Progenitor cell of endocrine pancreas (in vitro differentiated cells): Measurements from ENCODE around the gene PTPRZ1. TPM values are rescaled to one million over a fixed set of nuclear protein-coding genes. Genes with fewer than 3 reads are reported as not detected.

Source experiments
- DNase-seq: peaks from one replicate; pipeline ENCODE4 v3.0.0; 2021; ENCODE audit warnings: low spot score; ENCODE audit not compliant: unreplicated experiment
- H3K27ac Mint-ChIP-seq: 2 replicates; pipeline ENCODE4 v1.8.0; 2021; ENCODE audit warnings: mild to moderate bottlenecking, moderate library complexity, mixed read lengths
- H3K27me3 Mint-ChIP-seq: 2 replicates; pipeline ENCODE4 v1.8.0; 2021; ENCODE audit warnings: mixed read lengths
- H3K36me3 Mint-ChIP-seq: 2 replicates; pipeline ENCODE4 v1.8.0; 2022; ENCODE audit warnings: mixed read lengths; ENCODE audit not compliant: insufficient read depth
- H3K4me1 Mint-ChIP-seq: 2 replicates; pipeline ENCODE4 v1.8.0; 2021; ENCODE audit warnings: low read depth, mixed read lengths
- H3K4me3 Mint-ChIP-seq: 2 replicates; pipeline ENCODE4 v1.8.0; 2021; ENCODE audit warnings: low read depth, mild to moderate bottlenecking, moderate library complexity, mixed read lengths
- H3K9me3 Mint-ChIP-seq: 2 replicates; pipeline ENCODE4 v1.8.0; 2021; ENCODE audit warnings: low read depth, mixed read lengths
- total RNA-seq: library from RNA; stranded (reverse); gene quantifications from 2 replicates; pipeline ENCODE4 v1.2.1, GENCODE V29; 2021
- TF ChIP-seq, protein P1 (sequence below): fragments of 200-600 bp; sonication (generic); IDR thresholded peaks from one replicate; pipeline ENCODE4 v1.5.0; 2021; ENCODE audit warnings: antibody characterized with exemption, mild to moderate bottlenecking; ENCODE audit not compliant: unreplicated experiment

Gene PTPRZ1
- total RNA-seq, 1 donor from 2014 or later = 0.74 TPM

DNA sequence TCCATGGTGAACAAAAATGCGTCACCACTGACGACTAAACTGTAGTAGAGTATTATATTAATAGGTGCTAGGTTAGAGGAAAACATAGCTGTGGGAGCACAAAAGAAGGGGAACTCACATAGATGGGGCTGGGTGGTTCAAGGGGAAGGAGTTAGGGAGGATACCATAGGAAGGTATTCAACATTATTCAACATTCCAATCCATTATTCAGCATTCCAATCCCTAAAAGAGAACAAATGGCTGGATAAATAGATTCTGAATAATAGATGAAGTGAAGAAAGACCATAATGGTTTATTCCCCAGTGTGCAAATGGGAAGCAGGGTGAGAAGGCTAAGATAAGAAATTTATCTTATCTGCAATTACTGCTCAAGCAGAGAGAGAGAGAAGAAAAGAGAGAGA is 209.7 kb downstream of the PTPRZ1 start:
- Mint-ChIP-seq H3K27me3 (no peaks in the 10 kb centered on the region), H3K36me3 (peaks cover 30% of the 10 kb centered on the region), H3K9me3 (no peaks in the 10 kb centered on the region), H3K4me1 (peaks cover 3% of the 10 kb centered on the region), H3K4me3 (no peak overlapping the region), H3K27ac (no peak overlapping the region)
- TF ChIP-seq, protein P1, sequence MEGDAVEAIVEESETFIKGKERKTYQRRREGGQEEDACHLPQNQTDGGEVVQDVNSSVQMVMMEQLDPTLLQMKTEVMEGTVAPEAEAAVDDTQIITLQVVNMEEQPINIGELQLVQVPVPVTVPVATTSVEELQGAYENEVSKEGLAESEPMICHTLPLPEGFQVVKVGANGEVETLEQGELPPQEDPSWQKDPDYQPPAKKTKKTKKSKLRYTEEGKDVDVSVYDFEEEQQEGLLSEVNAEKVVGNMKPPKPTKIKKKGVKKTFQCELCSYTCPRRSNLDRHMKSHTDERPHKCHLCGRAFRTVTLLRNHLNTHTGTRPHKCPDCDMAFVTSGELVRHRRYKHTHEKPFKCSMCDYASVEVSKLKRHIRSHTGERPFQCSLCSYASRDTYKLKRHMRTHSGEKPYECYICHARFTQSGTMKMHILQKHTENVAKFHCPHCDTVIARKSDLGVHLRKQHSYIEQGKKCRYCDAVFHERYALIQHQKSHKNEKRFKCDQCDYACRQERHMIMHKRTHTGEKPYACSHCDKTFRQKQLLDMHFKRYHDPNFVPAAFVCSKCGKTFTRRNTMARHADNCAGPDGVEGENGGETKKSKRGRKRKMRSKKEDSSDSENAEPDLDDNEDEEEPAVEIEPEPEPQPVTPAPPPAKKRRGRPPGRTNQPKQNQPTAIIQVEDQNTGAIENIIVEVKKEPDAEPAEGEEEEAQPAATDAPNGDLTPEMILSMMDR = no peak
- DNase-seq = no peak

- no peaks in the 10 kb centered on the region for H3K4me1 Mint-ChIP-seq
- H3K36me3 Mint-ChIP-seq = peaks cover 13% of the 10 kb centered on the region
- H3K4me3 Mint-ChIP-seq = no peak overlapping the region
- H3K9me3 Mint-ChIP-seq = no peaks in the 10 kb centered on the region
- H3K27ac Mint-ChIP-seq = peak overlapping the region; percentile 29
- no peaks in the 10 kb centered on the region for H3K27me3 Mint-ChIP-seq
- DNase-seq = peak; percentile 53
- TF ChIP-seq, protein P1 = peak; percentile 91
Measured at GRCh38 chr7:122092964-122093797, 220.2 kb downstream of the PTPRZ1 start.

GRCh38 chr7:122094549-122094948 is 221.6 kb downstream of the PTPRZ1 start:
- no peaks in the 10 kb centered on the region for H3K9me3 Mint-ChIP-seq
- TF ChIP-seq, protein P1 = no peak
- H3K27ac Mint-ChIP-seq = no peak overlapping the region
- DNase-seq = no peak
- H3K4me3 Mint-ChIP-seq = no peak overlapping the region
- no peaks in the 10 kb centered on the region for H3K4me1 Mint-ChIP-seq
- peaks cover 9% of the 10 kb centered on the region for H3K36me3 Mint-ChIP-seq
- H3K27me3 Mint-ChIP-seq = no peaks in the 10 kb centered on the region

DNA sequence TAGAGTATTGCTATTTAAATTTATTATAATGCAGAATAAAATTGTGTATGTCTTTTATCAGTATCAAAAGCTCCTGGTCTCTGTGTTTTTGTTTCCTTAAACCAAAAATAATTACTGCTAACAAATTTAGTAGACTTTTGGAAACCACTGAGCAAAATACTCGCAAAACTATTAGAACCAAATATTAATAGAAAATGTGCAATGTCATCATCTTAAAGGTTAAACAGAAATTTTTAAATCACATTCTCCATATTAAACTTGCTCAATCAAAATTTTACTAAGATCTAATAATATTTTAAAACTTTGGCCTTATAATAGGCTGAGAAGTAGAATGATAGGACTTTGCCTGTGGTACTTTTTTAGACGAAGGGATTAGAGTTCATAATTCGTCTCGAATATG is 222.7 kb downstream of the PTPRZ1 start:
- Mint-ChIP-seq H3K4me1 (no peaks in the 10 kb centered on the region), H3K9me3 (no peaks in the 10 kb centered on the region), H3K27me3 (no peaks in the 10 kb centered on the region), H3K27ac (no peak overlapping the region), H3K4me3 (no peak overlapping the region), H3K36me3 (peaks cover 9% of the 10 kb centered on the region)
- TF ChIP-seq, protein P1 = no peak
- no peak for DNase-seq

DNA sequence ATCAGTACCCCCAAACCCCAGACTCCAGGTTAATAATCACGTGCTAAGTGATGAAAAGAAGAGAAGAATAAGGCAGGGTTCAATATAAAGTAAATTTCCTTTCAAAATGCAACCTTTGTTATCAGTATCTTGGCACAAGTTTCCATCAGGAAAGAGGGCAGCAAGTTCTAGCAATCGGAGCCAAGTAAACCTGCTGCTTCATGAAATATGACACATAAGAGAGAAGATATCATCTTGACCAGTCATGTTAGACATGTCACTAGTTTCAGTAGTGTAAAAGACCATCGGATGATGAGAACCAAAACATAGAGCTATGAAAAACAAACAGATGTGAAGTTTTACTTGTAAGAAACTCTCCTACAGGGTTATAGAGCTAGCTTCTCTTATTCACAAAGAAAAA is 227.1 kb downstream of the PTPRZ1 start:
- Mint-ChIP-seq H3K4me3 (no peak overlapping the region), H3K27me3 (no peaks in the 10 kb centered on the region), H3K4me1 (no peaks in the 10 kb centered on the region), H3K9me3 (peaks cover 12% of the 10 kb centered on the region), H3K27ac (no peak overlapping the region), H3K36me3 (peaks cover 27% of the 10 kb centered on the region)
- DNase-seq = no peak
- TF ChIP-seq, protein P1 = no peak
